Panc1 (cell line): ENCODE data around the gene PAH.

Experiments used
- CTCF ChIP-seq: fragments of 450-650 bp; IDR thresholded peaks from 2 replicates; pipeline ENCODE4 v1.5.1; 2017; ENCODE audit warnings: mild to moderate bottlenecking
- REST ChIP-seq, 2 experiments: IDR thresholded peaks; 2 replicates each; pipeline ENCODE4 v1.6.1; 2011 to 2012; ENCODE audit warnings: low read depth in 2 of 2, control low read depth in 1 of 2, low read length in 1 of 2, mild to moderate bottlenecking in 1 of 2, moderate library complexity in 1 of 2; ENCODE audit not compliant: insufficient read depth in 1 of 2
- TCF7L2 ChIP-seq: IDR thresholded peaks from 2 replicates; pipeline ENCODE4 v1.6.1; 2011; ENCODE audit warnings: mild to moderate bottlenecking, low read depth, low read length, inconsistent platforms

GRCh38 chr12:102888511-102888910, 28.5 kb downstream of the PAH start:
- no peak for TF ChIP-seq CTCF
- TF ChIP-seq TCF7L2 = no peak
- TF ChIP-seq REST (IDR thresholded peaks at IDR 0.05; ENCODE audit: insufficient read depth in 1 of 2, low read depth in 2 of 2, low read length in 1 of 2) = no peak
